K562 (cell line): ENCODE results near the gene ZMPSTE24. TPM values are rescaled to one million over a fixed set of nuclear protein-coding genes. Genes with fewer than 3 reads are reported as not detected.

Experiments used
- CHAMP1 ChIP-seq: fragments of 450-650 bp; IDR thresholded peaks from 2 replicates; pipeline ENCODE4 v1.6.1; 2016; ENCODE audit warnings: mild to moderate bottlenecking
- ETS1 ChIP-seq: conservative IDR thresholded peaks from 2 replicates; pipeline ENCODE4 v1.6.1; 2011; ENCODE audit warnings: low read depth, mild to moderate bottlenecking, low read length; ENCODE audit not compliant: control insufficient read depth
- FOXA3 ChIP-seq, 2 experiments: fragments of 450-650 bp in 1 of 2; sonication (generic) in 1 of 2; formaldehyde crosslinking; IDR thresholded peaks in 1 of 2; conservative IDR thresholded peaks in 1 of 2; 2 replicates each; pipeline versions ENCODE4 v1.4.0 to v1.8.0; 2020 to 2022; ENCODE audit warnings: mild to moderate bottlenecking in 2 of 2, missing genetic modification reagents in 1 of 2
- KLF6 ChIP-seq: fragments of 250-450 bp; sonication (Bioruptor Pico); IDR thresholded peaks from 2 replicates; pipeline ENCODE4 v1.4.0; 2020; ENCODE audit warnings: mild to moderate bottlenecking, moderate library complexity, borderline replicate concordance
- MCM5 ChIP-seq: fragments of 450-650 bp; IDR thresholded peaks from 2 replicates; pipeline ENCODE4 v1.6.1; 2016; ENCODE audit warnings: low read depth
- NCOA2 ChIP-seq, 2 experiments: fragments of 450-650 bp; IDR thresholded peaks; 2 replicates each; pipeline ENCODE4 v1.6.1; 2018; ENCODE audit warnings: mild to moderate bottlenecking in 2 of 2, moderate library complexity in 1 of 2; ENCODE audit not compliant: partially characterized antibody in 2 of 2
- NR3C1 ChIP-seq: sonication (generic); formaldehyde crosslinking; IDR thresholded peaks from 2 replicates; pipeline ENCODE4 v1.8.1; 2022; ENCODE audit warnings: missing genetic modification reagents
- POLR2G ChIP-seq: fragments of 200-400 bp; formaldehyde crosslinking; IDR thresholded peaks from 2 replicates; pipeline ENCODE4 v1.6.1; 2017; ENCODE audit warnings: low read depth, mild to moderate bottlenecking, antibody characterized with exemption, low read length, moderate library complexity
- PPARD ChIP-seq: fragments of 250-450 bp; sonication (Bioruptor Pico); IDR thresholded peaks from 2 replicates; pipeline ENCODE4 v1.8.0; 2022; ENCODE audit warnings: inconsistent platforms, mild to moderate bottlenecking, moderate library complexity
- RBM39 ChIP-seq: fragments of 200-400 bp; formaldehyde crosslinking; optimal IDR thresholded peaks from 2 replicates; pipeline ENCODE3; 2018; ENCODE audit warnings: low read depth, low read length
- TAF9B ChIP-seq: fragments of 450-650 bp; IDR thresholded peaks from 2 replicates; pipeline ENCODE4 v1.6.1; 2018; ENCODE audit warnings: mild to moderate bottlenecking; ENCODE audit not compliant: partially characterized antibody
- THRA ChIP-seq: fragments of 450-650 bp; IDR thresholded peaks from 2 replicates; pipeline ENCODE4 v1.6.1; 2017; ENCODE audit warnings: mild to moderate bottlenecking, moderate library complexity
- ZNF232 ChIP-seq: sonication (generic); formaldehyde crosslinking; IDR thresholded peaks from 2 replicates; pipeline ENCODE4 v1.8.0; 2022; ENCODE audit warnings: mild to moderate bottlenecking, missing genetic modification reagents
- ZNF561 ChIP-seq: fragments of 450-650 bp; formaldehyde crosslinking; conservative IDR thresholded peaks from 2 replicates; pipeline ENCODE4 v1.4.0; 2020; ENCODE audit warnings: mild to moderate bottlenecking, moderate library complexity
- polyA plus RNA-seq, 8 experiments: library from polyadenylated mRNA; depleted of rRNA in 4 of 8; stranded (reverse) in 5 of 8; unstranded in 3 of 8; fragments of >200 nt; fragmentation: Nextera tagmentation in 2 of 8; fragmentation: Illumina TruSeq in 1 of 8; extraction: Ambion mirVana in 2 of 8; extraction: Trizol in 1 of 8; gene quantifications; 2 replicates each; pipeline versions ENCODE4 v1.2.1 to v1.2.3, GENCODE V29; 2011 to 2014; ENCODE audit warnings: inconsistent platforms in 1 of 8, missing spikeins in 1 of 8
- total RNA-seq, 7 experiments: library from RNA; depleted of rRNA in 6 of 7; stranded (reverse); fragments of >200 nt in 6 of 7; fragmentation: Illumina TruSeq in 2 of 7; extraction: Trizol in 2 of 7; gene quantifications; 2 replicates each; pipeline versions ENCODE4 v1.2.1 to v1.2.3, GENCODE V29; 2011 to 2021; ENCODE audit warnings: low replicate concordance in 1 of 7
- TF ChIP-seq, protein P1 (sequence below): sonication (generic); formaldehyde crosslinking; IDR thresholded peaks from 2 replicates; pipeline ENCODE4 v1.8.1; 2023; ENCODE audit warnings: mild to moderate bottlenecking, missing genetic modification reagents
- TF ChIP-seq, protein P2 (sequence below): fragments of 450-650 bp; IDR thresholded peaks from 2 replicates; pipeline ENCODE4 v1.6.1; 2016; ENCODE audit warnings: low read depth, mild to moderate bottlenecking, moderate library complexity
- TF ChIP-seq, protein P3 (sequence below): fragments of 250-450 bp; sonication (Bioruptor Pico); IDR thresholded peaks from 2 replicates; pipeline ENCODE4 v1.5.0; 2022; ENCODE audit warnings: mild to moderate bottlenecking

ZMPSTE24 gene
- total and polyA plus RNA-seq, 9 of the 15 experiments (the other 6 are each of a cell fraction or from before 2014, with no cell fraction given), result 30.7 to 75.9 (median 64.3) TPM

DNA sequence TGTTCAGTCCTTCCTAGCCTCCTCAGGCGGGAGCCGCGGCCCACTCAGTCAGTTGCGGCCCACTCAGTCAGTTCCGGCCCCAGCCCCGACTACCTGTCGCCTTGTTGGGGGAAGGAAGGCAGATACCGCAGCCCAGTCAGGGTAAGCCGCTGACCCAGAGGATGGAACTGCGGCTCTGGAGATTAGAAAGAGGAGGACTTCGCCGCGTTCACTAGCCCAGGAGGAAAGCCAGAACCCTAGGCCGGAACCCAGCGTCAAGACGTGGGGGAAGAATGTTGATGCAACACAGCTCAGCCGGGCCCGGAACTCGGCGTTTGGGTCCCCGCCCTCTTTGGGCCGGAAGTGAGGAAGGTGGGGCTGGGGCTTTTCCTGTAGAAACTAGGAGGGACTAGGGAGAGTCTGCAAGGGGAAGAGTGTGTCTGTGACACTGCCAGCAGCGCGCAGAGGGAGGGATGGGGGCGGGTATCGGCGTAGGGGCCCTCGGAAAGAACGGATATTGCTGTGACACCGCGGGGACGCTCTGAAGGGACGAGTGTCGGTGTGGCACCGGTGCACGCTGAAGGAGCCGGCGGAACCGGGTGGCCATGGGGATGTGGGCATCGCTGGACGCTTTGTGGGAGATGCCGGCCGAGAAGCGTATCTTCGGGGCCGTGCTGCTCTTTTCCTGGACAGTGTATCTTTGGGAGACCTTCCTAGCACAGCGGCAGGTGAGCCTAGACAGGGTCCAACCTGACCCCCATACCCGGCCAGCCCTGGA is at the start of gene ZMPSTE24 (continued):
- TF ChIP-seq, protein P1, sequence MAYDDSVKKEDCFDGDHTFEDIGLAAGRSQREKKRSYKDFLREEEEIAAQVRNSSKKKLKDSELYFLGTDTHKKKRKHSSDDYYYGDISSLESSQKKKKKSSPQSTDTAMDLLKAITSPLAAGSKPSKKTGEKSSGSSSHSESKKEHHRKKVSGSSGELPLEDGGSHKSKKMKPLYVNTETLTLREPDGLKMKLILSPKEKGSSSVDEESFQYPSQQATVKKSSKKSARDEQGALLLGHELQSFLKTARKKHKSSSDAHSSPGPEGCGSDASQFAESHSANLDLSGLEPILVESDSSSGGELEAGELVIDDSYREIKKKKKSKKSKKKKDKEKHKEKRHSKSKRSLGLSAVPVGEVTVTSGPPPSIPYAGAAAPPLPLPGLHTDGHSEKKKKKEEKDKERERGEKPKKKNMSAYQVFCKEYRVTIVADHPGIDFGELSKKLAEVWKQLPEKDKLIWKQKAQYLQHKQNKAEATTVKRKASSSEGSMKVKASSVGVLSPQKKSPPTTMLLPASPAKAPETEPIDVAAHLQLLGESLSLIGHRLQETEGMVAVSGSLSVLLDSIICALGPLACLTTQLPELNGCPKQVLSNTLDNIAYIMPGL (CRISPR knock-in tag), result peak; percentile 73; the same call in 1 of the 2 replicates
- TF ChIP-seq NCOA2 (IDR thresholded peaks at IDR 0.05; ENCODE audit: partially characterized antibody in 2 of 2) (no peak), THRA (no peak), CHAMP1 (peak; percentile 89), KLF6 (peak; percentile 89), RBM39 (peak; percentile 79), ZNF561 (CRISPR knock-in tag) (no peak), ZNF232 (CRISPR knock-in tag) (no peak), ETS1 (peak; percentile 94), POLR2G (peak; percentile 88), FOXA3 (CRISPR knock-in tag; conservative IDR thresholded peaks at IDR 0.05 in 1 of 2, IDR thresholded peaks at IDR 0.05 in 1 of 2) (peak in 1 of 2 experiments; percentile 73; a peak in 1 of 4 replicates), TAF9B (peak; percentile 95), NR3C1 (no peak), MCM5 (no peak), PPARD (CRISPR knock-in tag) (no peak)
- TF ChIP-seq, protein P2, sequence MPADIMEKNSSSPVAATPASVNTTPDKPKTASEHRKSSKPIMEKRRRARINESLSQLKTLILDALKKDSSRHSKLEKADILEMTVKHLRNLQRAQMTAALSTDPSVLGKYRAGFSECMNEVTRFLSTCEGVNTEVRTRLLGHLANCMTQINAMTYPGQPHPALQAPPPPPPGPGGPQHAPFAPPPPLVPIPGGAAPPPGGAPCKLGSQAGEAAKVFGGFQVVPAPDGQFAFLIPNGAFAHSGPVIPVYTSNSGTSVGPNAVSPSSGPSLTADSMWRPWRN, result peak; percentile 41; the same call in 1 of the 2 replicates
- TF ChIP-seq, protein P3, sequence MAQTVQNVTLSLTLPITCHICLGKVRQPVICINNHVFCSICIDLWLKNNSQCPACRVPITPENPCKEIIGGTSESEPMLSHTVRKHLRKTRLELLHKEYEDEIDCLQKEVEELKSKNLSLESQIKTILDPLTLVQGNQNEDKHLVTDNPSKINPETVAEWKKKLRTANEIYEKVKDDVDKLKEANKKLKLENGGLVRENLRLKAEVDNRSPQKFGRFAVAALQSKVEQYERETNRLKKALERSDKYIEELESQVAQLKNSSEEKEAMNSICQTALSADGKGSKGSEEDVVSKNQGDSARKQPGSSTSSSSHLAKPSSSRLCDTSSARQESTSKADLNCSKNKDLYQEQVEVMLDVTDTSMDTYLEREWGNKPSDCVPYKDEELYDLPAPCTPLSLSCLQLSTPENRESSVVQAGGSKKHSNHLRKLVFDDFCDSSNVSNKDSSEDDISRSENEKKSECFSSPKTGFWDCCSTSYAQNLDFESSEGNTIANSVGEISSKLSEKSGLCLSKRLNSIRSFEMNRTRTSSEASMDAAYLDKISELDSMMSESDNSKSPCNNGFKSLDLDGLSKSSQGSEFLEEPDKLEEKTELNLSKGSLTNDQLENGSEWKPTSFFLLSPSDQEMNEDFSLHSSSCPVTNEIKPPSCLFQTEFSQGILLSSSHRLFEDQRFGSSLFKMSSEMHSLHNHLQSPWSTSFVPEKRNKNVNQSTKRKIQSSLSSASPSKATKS, result no peak
